ENCODE data around the gene SLC4A4.

- TF ChIP-seq CTCF (IDR thresholded peaks at IDR 0.05; ENCODE audit: low read depth, low read length, poor library complexity, severe bottlenecking) (no peak), EZH2phosphoT487 (IDR thresholded peaks at IDR 0.05; ENCODE audit: borderline replicate concordance, low read length) (no peak)
Measured at GRCh38 chr4:71426381-71427042, 87.7 kb downstream of the SLC4A4 start.
